ENCODE measurements around the gene HGFAC. TPM values are rescaled to one million over a fixed set of nuclear protein-coding genes. Genes with fewer than 3 reads are reported as not detected.

The HGFAC gene
- total RNA-seq, 1 experiment from 2014 or later, result 0.37 TPM

DNA sequence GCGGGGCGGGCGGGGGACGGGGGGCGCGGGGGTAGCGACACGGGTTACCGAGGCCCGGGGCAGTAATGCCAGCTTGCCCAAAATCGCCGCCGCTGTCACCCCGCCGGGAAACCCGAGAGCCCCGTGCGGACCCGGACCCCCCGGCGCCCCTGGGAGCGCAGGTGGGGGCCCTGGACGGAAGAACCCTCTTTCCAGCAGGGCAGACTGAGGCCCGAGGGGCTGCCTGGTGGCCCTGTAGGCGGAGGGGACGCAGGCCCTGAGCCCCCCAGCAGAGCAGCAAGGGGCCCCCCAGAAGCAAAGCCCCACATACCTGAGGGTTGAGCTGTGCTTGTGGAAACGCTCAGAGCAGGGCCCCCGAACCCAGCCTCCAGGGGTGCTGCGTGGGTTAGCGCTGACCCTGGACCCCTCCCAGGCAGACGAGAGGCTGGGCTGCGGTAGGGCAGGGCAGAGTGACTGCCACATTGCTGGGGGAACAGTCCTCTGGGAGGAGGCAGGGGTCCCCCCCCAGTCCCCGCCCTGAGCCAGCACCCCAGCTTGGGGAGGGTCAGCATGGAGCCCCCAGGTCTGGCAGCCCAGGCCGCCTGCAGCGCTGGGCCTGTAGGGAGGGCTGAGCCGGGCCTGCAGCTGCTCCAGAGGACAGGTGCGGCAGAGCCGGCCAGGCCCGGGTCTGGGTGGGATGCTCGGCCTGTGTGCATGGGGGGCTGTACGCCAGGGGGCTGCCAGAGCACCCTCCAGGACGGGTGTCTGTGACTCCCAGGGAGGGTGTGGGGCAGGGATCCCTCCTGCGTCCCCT, 22.0 kb downstream of the HGFAC start:
- H3K4me1 Mint-ChIP-seq, result peaks cover 9 to 10% of the 10 kb centered on the region in 2 experiments; a peak in 2 of 4 replicates
- H3K27me3 Mint-ChIP-seq (ENCODE audit: low read depth), result peaks cover 63% of the 10 kb centered on the region
- Histone ChIP-seq H2BK15ac (ENCODE audit: low read depth, low read length) (no peak overlapping the region), H4K5ac (ENCODE audit: insufficient read length, low read depth, low read length) (no peak overlapping the region), H3K79me2 (ENCODE audit: insufficient read depth, low read length) (no peaks in the 10 kb centered on the region), H4K8ac (replicated peaks; ENCODE audit: insufficient read length, low read depth, low read length) (no peak overlapping the region), H2AK5ac (ENCODE audit: insufficient read length, low read length) (no peak overlapping the region), H3K4ac (ENCODE audit: low read depth, low read length) (no peak overlapping the region), H3K79me1 (ENCODE audit: insufficient read depth, low read depth, low read length, poor library complexity, severe bottlenecking) (no peaks in the 10 kb centered on the region), H3K18ac (ENCODE audit: insufficient read length, low read depth, low read length) (no peak overlapping the region), H3K4me2 (ENCODE audit: insufficient read depth, insufficient read length, low read length) (no peak overlapping the region), H3K9me3 (ENCODE audit: control insufficient read depth, low read depth, low read length) (no peaks in the 10 kb centered on the region), H3T11ph (ENCODE audit: low read length) (no peak overlapping the region), H2BK20ac (ENCODE audit: low read depth, low read length, poor library complexity, severe bottlenecking) (no peak overlapping the region), H3K14ac (ENCODE audit: insufficient read depth, low read length) (no peak overlapping the region), H3K27ac (ENCODE audit: insufficient read length, low read depth, low read length) (no peak overlapping the region), H3K23ac (ENCODE audit: insufficient read length, low read depth, low read length) (no peak overlapping the region), H3K9ac (ENCODE audit: extremely low read depth, insufficient read length, low read length) (no peak overlapping the region), H3K23me2 (ENCODE audit: insufficient read length, low read depth, low read length, poor library complexity, severe bottlenecking) (no peaks in the 10 kb centered on the region), H4K91ac (ENCODE audit: insufficient read length, low read depth, low read length) (no peak overlapping the region), H2BK12ac (ENCODE audit: insufficient read length, low read depth, low read length) (no peak overlapping the region), H3K27me3 (ENCODE audit: insufficient read depth, low read length) (peaks cover 2% of the 10 kb centered on the region; the same call in 1 of the 2 replicates), H2AFZ (ENCODE audit: low read length) (no peak overlapping the region), H2BK120ac (ENCODE audit: low read depth, low read length, poor library complexity, severe bottlenecking) (no peak overlapping the region), H4K20me1 (ENCODE audit: control insufficient read depth, insufficient read depth, insufficient read length) (no peaks in the 10 kb centered on the region), H3K56ac (ENCODE audit: insufficient read length, low read depth, low read length) (no peak overlapping the region), H3K4me1 (ENCODE audit: insufficient read depth, low read length) (no peaks in the 10 kb centered on the region), H2BK5ac (ENCODE audit: insufficient read length, low read length) (no peak overlapping the region)
- WGBS (ENCODE audit: extremely low coverage, insufficient read length, low lambda C conversion rate), result no CpG with 5 or more reads among the region's 43 CpGs
- no peak overlapping the region for H3K27ac Mint-ChIP-seq
- H3K4me3 Mint-ChIP-seq, result no peak overlapping the region
- no peak for DNase-seq
- peaks cover 0 to 5% (median 0%) of the 10 kb centered on the region in 3 experiments; a peak in 1 of 7 replicates for H3K36me3 Mint-ChIP-seq (ENCODE audit: insufficient read depth in 1 of 3, low read depth in 3 of 3)
- H3K9me3 Mint-ChIP-seq, result no peaks in the 10 kb centered on the region
- TF ChIP-seq, protein P1, sequence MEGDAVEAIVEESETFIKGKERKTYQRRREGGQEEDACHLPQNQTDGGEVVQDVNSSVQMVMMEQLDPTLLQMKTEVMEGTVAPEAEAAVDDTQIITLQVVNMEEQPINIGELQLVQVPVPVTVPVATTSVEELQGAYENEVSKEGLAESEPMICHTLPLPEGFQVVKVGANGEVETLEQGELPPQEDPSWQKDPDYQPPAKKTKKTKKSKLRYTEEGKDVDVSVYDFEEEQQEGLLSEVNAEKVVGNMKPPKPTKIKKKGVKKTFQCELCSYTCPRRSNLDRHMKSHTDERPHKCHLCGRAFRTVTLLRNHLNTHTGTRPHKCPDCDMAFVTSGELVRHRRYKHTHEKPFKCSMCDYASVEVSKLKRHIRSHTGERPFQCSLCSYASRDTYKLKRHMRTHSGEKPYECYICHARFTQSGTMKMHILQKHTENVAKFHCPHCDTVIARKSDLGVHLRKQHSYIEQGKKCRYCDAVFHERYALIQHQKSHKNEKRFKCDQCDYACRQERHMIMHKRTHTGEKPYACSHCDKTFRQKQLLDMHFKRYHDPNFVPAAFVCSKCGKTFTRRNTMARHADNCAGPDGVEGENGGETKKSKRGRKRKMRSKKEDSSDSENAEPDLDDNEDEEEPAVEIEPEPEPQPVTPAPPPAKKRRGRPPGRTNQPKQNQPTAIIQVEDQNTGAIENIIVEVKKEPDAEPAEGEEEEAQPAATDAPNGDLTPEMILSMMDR (conservative IDR thresholded peaks at IDR 0.05), result no peak

Measured in H9 (cell line).